ENCODE data around the gene ABCA12. TPM values are rescaled to one million over a fixed set of nuclear protein-coding genes. Genes with fewer than 3 reads are reported as not detected.

The ABCA12 gene
- total and polyA plus RNA-seq, 12 donors: under 0.01 to 0.04 TPM; not detected in 10

- H3K4me1 ChIP-seq (replicated peaks in 1 of 2): no peaks in the 10 kb centered on the region
- 23 to 40% (median 29%) methylated on average over 3 of the region's 3 CpGs for WGBS, 4 donors
- H3K9me3 ChIP-seq (replicated peaks in 1 of 3): no peaks in the 10 kb centered on the region
- no peaks in the 10 kb centered on the region for H3K27me3 ChIP-seq
- no peak overlapping the region for H3K27ac ChIP-seq
- TF ChIP-seq CTCF (IDR thresholded peaks at IDR 0.05) (no peak), POLR2A (IDR thresholded peaks at IDR 0.05) (no peak)
- no peak for DNase-seq
- intact Hi-C loops (cut with DNase I): no loop called here
- H3K4me3 ChIP-seq: no peak overlapping the region
- no peaks in the 10 kb centered on the region for H3K36me3 ChIP-seq (replicated peaks in 1 of 2)
These were observed 116.0 kb downstream of the ABCA12 start for GRCh38 chr2:215022418-215022817.

- TF ChIP-seq POLR2A (IDR thresholded peaks at IDR 0.05) (no peak), CTCF (IDR thresholded peaks at IDR 0.05) (no peak)
These were observed 118.1 kb downstream of the ABCA12 start for GRCh38 chr2:215020283-215020682.

GRCh38 chr2:215019521-215020145 lies 118.8 kb downstream of the ABCA12 start:
- DNase-seq: no peak
- H3K36me3 ChIP-seq (replicated peaks in 1 of 2): no peaks in the 10 kb centered on the region
- H3K9me3 ChIP-seq (replicated peaks in 1 of 3): no peaks in the 10 kb centered on the region
- no peaks in the 10 kb centered on the region for H3K27me3 ChIP-seq
- no peaks in the 10 kb centered on the region for H3K4me1 ChIP-seq (replicated peaks in 1 of 2)
- intact Hi-C loops (cut with DNase I): no loop called here
- H3K27ac ChIP-seq: no peak overlapping the region
- TF ChIP-seq POLR2A (IDR thresholded peaks at IDR 0.05): no peak
- TF ChIP-seq CTCF (IDR thresholded peaks at IDR 0.05): no peak
- 88 to 92% (median 91%) methylated on average over 8 of the region's 8 CpGs for WGBS, 4 donors
- no peak overlapping the region for H3K4me3 ChIP-seq

More at GRCh38 chr2:215020283-215020682, 118.1 kb downstream of the ABCA12 start:
- Histone ChIP-seq H3K27me3 (no peaks in the 10 kb centered on the region), H3K9me3 (replicated peaks in 1 of 3) (no peaks in the 10 kb centered on the region), H3K4me3 (no peak overlapping the region), H3K27ac (no peak overlapping the region), H3K4me1 (replicated peaks in 1 of 2) (no peaks in the 10 kb centered on the region), H3K36me3 (replicated peaks in 1 of 2) (no peaks in the 10 kb centered on the region)
- 33 to 44% (median 43%) methylated on average over 2 of the region's 2 CpGs for WGBS, 4 donors
- intact Hi-C loops (cut with DNase I): no loop called here
- DNase-seq: no peak

GRCh38 chr2:215019085-215019484 lies 119.3 kb downstream of the ABCA12 start:
- no peaks in the 10 kb centered on the region for H3K9me3 ChIP-seq (replicated peaks in 1 of 3)
- no peak overlapping the region for H3K27ac ChIP-seq
- no peaks in the 10 kb centered on the region for H3K36me3 ChIP-seq (replicated peaks in 1 of 2)
- DNase-seq: no peak
- H3K4me3 ChIP-seq: no peak overlapping the region
- no peaks in the 10 kb centered on the region for H3K4me1 ChIP-seq (replicated peaks in 1 of 2)
- TF ChIP-seq CTCF (IDR thresholded peaks at IDR 0.05) (no peak), POLR2A (IDR thresholded peaks at IDR 0.05) (no peak)
- 77 to 86% (median 84%) methylated on average over 3 of the region's 3 CpGs for WGBS, 4 donors
- H3K27me3 ChIP-seq: no peaks in the 10 kb centered on the region
- intact Hi-C loops (cut with DNase I): no loop called here
